ENCODE data around the gene USP15.

The USP15 gene

GRCh38 chr12:62409068-62409467 lies 148.9 kb downstream of the USP15 start:
- Histone ChIP-seq H3K27me3 (ENCODE audit: insufficient read depth, poor library complexity, severe bottlenecking) (no peaks in the 10 kb centered on the region), H3K4me3 (replicated peaks; ENCODE audit: insufficient read depth, low read length) (no peak overlapping the region), H3K27ac (replicated peaks) (no peak overlapping the region)
- TF ChIP-seq CTCF (IDR thresholded peaks at IDR 0.05; ENCODE audit: insufficient read depth, low read length) (no peak), POLR2AphosphoS5 (IDR thresholded peaks at IDR 0.05; ENCODE audit: low read depth) (no peak), REST (IDR thresholded peaks at IDR 0.05; ENCODE audit: insufficient replicate concordance, low read depth) (no peak), GABPA (IDR thresholded peaks at IDR 0.05; ENCODE audit: low read depth) (no peak), SPI1 (IDR thresholded peaks at IDR 0.05; ENCODE audit: borderline replicate concordance, low read depth) (no peak)
- DNase-seq (ENCODE audit: low read depth in 1 of 2, low spot score in 1 of 2) = no peak

- Histone ChIP-seq H3K27ac (replicated peaks) (no peak overlapping the region), H3K4me3 (replicated peaks; ENCODE audit: insufficient read depth, low read length) (no peak overlapping the region), H3K27me3 (ENCODE audit: insufficient read depth, poor library complexity, severe bottlenecking) (no peaks in the 10 kb centered on the region)
- DNase-seq (ENCODE audit: low read depth in 1 of 2, low spot score in 1 of 2) = no peak
- TF ChIP-seq CTCF (IDR thresholded peaks at IDR 0.05; ENCODE audit: insufficient read depth, low read length) = no peak
- TF ChIP-seq SPI1 (IDR thresholded peaks at IDR 0.05; ENCODE audit: borderline replicate concordance, low read depth) = no peak
- TF ChIP-seq POLR2AphosphoS5 (IDR thresholded peaks at IDR 0.05; ENCODE audit: low read depth) = no peak
- no peak for TF ChIP-seq REST (IDR thresholded peaks at IDR 0.05; ENCODE audit: insufficient replicate concordance, low read depth)
- TF ChIP-seq GABPA (IDR thresholded peaks at IDR 0.05; ENCODE audit: low read depth) = no peak
Observed at GRCh38 chr12:62414180-62414579, 154.0 kb downstream of the USP15 start.

- no peak for DNase-seq (ENCODE audit: low read depth in 1 of 2, low spot score in 1 of 2)
- Histone ChIP-seq H3K27ac (replicated peaks) (no peak overlapping the region), H3K4me3 (replicated peaks; ENCODE audit: insufficient read depth, low read length) (no peak overlapping the region), H3K27me3 (ENCODE audit: insufficient read depth, poor library complexity, severe bottlenecking) (no peaks in the 10 kb centered on the region)
- TF ChIP-seq POLR2AphosphoS5 (IDR thresholded peaks at IDR 0.05; ENCODE audit: low read depth) (no peak), GABPA (IDR thresholded peaks at IDR 0.05; ENCODE audit: low read depth) (no peak), CTCF (IDR thresholded peaks at IDR 0.05; ENCODE audit: insufficient read depth, low read length) (no peak), REST (IDR thresholded peaks at IDR 0.05; ENCODE audit: insufficient replicate concordance, low read depth) (no peak), SPI1 (IDR thresholded peaks at IDR 0.05; ENCODE audit: borderline replicate concordance, low read depth) (no peak)
Observed at GRCh38 chr12:62426089-62426488, 165.9 kb downstream of the USP15 start.

All from HL-60 (cell line).